ENCODE data around the gene NIPAL1.

NIPAL1 gene

GRCh38 chr4:48012824-48013223 lies 3.7 kb upstream of the NIPAL1 start:
- no peak overlapping the region for H3K4me3 ChIP-seq (ENCODE audit: control insufficient read depth, low read depth, low read length)
- TF ChIP-seq CTCF (IDR thresholded peaks at IDR 0.05; ENCODE audit: control insufficient read depth, insufficient read depth, low read depth, low read length, missing control alignments): no peak
- DNase-seq (ENCODE audit: low read depth): no peak

- TF ChIP-seq CTCF (IDR thresholded peaks at IDR 0.05; ENCODE audit: control insufficient read depth, insufficient read depth, low read depth, low read length, missing control alignments): no peak
- no peak for DNase-seq (ENCODE audit: low read depth)
- H3K4me3 ChIP-seq (ENCODE audit: control insufficient read depth, low read depth, low read length): no peak overlapping the region
Observed at GRCh38 chr4:48015216-48015615, 1.4 kb upstream of the NIPAL1 start.

- no peak for DNase-seq (ENCODE audit: low read depth)
- no peak overlapping the region for H3K4me3 ChIP-seq (ENCODE audit: control insufficient read depth, low read depth, low read length)
- TF ChIP-seq CTCF (IDR thresholded peaks at IDR 0.05; ENCODE audit: control insufficient read depth, insufficient read depth, low read depth, low read length, missing control alignments): no peak
Observed at GRCh38 chr4:48015678-48016077, 894 bp upstream of the NIPAL1 start.

- peak overlapping the region; percentile 66 for H3K4me3 ChIP-seq (ENCODE audit: control insufficient read depth, low read depth, low read length)
- no peak for DNase-seq (ENCODE audit: low read depth)
- TF ChIP-seq CTCF (IDR thresholded peaks at IDR 0.05; ENCODE audit: control insufficient read depth, insufficient read depth, low read depth, low read length, missing control alignments): no peak
Observed at GRCh38 chr4:48017108-48017571, 568 bp downstream of the NIPAL1 start.

DNA sequence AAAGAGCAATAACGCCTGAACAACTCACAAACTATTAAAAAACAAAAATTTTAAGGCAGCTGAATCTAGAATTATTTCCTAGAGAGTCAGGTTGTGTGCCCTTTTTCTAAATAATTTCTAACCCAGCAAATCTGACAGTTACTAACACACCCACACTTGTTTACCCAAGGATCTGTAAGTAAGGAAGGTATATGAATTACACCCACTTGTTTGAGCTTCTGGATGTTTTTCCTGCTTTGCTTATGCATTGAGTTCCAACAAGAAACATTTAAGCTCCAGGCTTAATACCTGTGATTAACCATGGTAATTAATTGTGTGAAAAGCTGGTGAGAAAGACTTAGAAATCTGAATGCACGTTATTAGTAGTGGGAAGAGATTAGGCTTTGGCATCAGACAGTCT lies 1.5 kb downstream of the NIPAL1 start:
- H3K4me3 ChIP-seq (ENCODE audit: control insufficient read depth, low read depth, low read length): no peak overlapping the region
- no peak for DNase-seq (ENCODE audit: low read depth)

GRCh38 chr4:48021100-48021499 lies 4.5 kb downstream of the NIPAL1 start:
- no peak for TF ChIP-seq CTCF (IDR thresholded peaks at IDR 0.05; ENCODE audit: control insufficient read depth, insufficient read depth, low read depth, low read length, missing control alignments)

More for the DNA sequence above, 1.5 kb downstream of the NIPAL1 start:
- TF ChIP-seq CTCF (IDR thresholded peaks at IDR 0.05; ENCODE audit: control insufficient read depth, insufficient read depth, low read depth, low read length, missing control alignments): no peak

More at GRCh38 chr4:48021100-48021499, 4.5 kb downstream of the NIPAL1 start:
- DNase-seq (ENCODE audit: low read depth): no peak
- H3K4me3 ChIP-seq (ENCODE audit: control insufficient read depth, low read depth, low read length): no peak overlapping the region
